HFF-Myc (cell line): ENCODE measurements around the gene SPTBN4.
A peak's percentile ranks its signal among the peaks of the same experiment; 100 is the strongest.
"Not testable (repeated sequence)": the region's sequence is repeated elsewhere in the genome, so short reads cannot be mapped to it uniquely, and the experiment has no call there.

Experiments used
- DNase-seq: peaks from one replicate; pipeline ENCODE4 v3.0.0-alpha.2; 2011; ENCODE audit warnings: low read depth; ENCODE audit errors: extremely low read depth
- H3K4me3 ChIP-seq: replicated peaks from 2 replicates; pipeline ENCODE4 v1.5.1; 2011; ENCODE audit warnings: low read depth, mild to moderate bottlenecking, control low read depth, low read length
- TF ChIP-seq, protein P1 (sequence below): IDR thresholded peaks from 2 replicates; pipeline ENCODE4 v1.5.1; 2012; ENCODE audit warnings: mild to moderate bottlenecking, low read depth, low read length, control low read depth; ENCODE audit errors: missing control alignments

SPTBN4 gene

DNA sequence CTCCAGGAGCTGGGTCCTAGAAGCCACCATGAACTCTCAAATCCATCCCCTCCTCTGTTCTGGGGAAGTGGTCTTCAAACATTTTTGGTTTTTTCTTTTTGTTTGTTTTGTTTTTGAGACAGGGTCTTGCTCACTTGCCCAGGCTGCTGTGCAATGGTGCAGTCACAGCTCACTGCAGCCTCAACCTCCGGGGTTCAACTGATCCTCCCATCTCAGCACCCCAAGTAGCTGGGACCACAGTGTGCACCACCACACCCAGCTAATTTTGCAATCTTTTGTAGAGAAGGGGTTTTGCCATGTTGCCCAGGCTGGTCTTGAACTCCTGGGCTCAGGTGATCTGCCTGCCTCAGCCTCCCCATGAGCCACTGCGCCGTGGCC lies 8.2 kb upstream of the SPTBN4 start:
- no peak overlapping the region for H3K4me3 ChIP-seq
- DNase-seq, result no peak
- TF ChIP-seq, protein P1, sequence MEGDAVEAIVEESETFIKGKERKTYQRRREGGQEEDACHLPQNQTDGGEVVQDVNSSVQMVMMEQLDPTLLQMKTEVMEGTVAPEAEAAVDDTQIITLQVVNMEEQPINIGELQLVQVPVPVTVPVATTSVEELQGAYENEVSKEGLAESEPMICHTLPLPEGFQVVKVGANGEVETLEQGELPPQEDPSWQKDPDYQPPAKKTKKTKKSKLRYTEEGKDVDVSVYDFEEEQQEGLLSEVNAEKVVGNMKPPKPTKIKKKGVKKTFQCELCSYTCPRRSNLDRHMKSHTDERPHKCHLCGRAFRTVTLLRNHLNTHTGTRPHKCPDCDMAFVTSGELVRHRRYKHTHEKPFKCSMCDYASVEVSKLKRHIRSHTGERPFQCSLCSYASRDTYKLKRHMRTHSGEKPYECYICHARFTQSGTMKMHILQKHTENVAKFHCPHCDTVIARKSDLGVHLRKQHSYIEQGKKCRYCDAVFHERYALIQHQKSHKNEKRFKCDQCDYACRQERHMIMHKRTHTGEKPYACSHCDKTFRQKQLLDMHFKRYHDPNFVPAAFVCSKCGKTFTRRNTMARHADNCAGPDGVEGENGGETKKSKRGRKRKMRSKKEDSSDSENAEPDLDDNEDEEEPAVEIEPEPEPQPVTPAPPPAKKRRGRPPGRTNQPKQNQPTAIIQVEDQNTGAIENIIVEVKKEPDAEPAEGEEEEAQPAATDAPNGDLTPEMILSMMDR, result no peak

DNA sequence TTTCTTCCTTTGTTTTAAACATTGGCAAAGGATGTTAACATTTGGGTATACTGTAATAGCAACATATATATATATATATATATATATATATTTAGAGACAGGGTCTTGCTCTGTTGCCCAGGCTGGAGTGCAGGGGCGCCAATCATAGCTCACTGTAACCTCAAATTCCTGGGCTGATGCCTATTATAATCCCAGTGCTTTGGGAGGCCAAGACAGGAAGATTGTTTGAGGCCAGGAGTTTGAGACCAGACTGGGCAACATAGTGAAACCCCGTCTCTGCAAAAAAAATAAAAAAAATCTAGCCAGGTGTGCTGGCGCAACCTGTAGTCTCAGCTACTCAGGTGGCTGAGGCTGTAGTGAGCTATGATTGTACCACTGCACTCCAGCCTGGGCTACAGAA lies 6.6 kb upstream of the SPTBN4 start:
- H3K4me3 ChIP-seq, result no peak overlapping the region
- DNase-seq, result no peak
- TF ChIP-seq, protein P1, result no peak

DNA sequence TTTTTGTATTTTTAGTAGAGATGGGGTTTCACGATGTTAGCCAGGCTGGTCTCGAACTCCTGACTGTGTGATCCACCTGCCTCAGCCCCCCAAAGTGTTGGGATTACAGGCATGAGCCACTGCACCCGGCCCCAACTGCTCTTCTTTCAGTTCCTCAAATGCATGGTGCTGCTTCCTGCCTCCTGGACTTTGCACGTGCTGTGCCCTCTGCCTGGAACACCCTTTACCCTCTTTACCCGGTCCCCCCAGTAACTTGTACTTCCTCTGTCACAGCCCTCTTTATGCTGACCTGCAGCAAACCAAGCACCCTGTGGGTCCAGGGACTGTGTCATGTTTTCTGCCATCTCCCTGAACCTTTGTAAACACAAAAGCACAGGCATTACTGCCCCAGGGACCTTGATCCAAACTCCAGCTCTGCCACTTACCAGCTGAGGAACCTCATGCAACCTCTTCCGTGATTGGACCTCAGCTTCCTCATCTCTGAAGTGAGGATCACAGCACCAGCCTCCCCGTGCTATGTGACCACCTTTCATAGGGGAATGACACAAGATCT lies 5.1 kb upstream of the SPTBN4 start:
- TF ChIP-seq, protein P1, result no peak
- no peak overlapping the region for H3K4me3 ChIP-seq
- no peak for DNase-seq

DNA sequence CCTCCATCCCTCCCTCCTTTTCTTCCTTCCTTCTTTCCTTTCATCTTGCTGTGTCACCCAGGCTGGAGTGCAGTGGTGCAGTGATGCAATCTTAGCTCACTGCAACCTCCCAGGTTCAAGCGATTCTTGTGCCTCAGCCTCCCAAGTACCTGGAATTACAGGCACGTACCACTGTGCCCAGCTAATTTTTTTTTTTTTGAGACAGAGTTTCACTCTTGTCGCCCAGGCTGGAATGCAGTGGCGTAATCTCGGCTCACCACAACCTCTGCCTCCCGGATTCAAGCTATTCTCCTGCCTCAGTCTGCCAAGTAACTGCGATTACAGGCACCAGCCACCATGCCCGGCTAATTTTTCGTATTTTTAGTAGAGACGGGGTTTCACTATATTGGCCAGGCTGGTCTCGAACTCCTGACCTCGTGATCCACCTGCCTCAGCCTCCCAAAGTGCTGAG lies 3.2 kb upstream of the SPTBN4 start:
- not testable (repeated sequence) for H3K4me3 ChIP-seq, DNase-seq

DNA sequence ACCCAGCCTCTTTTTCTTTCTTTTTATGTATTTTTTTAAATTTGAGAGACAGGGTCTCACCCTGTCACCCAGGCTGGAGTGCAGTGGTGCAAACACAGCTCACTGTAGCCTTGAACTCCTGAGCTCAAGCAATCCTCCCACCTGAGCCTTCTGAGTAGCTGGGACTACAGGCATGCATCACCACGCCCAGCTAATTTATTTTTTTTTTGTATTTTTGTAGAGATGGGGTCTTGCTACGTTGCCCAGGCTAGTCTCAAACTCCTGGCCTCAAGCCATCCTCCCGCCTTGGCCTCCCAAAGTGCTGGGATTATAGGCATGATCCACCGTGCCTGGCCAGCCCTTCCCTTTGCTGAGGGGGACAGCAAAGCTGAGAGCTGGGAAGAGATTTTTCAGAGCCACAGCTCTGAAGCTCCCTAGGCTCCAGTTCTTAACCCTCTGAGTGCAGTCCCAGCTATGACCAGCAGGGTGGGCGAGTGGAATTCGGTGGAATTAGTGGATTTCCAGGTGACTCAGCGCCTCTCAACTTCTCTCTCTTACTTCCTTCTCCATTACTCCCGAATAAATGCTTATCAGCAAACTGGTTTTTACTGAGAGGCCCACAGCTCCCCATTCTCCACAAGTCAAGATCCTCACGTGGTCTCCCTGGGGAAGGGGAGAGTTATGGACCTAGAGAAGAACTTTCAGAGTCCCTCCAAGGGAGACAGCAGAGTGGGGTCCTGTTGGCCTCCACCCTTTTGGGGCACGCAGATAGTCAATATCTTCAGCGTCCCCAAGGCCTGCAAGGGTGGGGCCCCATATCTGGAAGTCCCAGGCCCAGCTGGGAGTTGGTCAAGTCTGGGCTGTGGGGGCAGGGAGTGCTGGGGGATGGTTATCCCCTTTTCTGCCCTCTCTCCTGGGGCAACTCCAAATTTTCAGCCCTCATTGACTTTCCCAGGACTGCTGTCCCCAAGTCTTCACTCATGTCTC lies 2.5 kb upstream of the SPTBN4 start:
- DNase-seq, result peak; percentile 87
- peak overlapping the region; percentile 61; the same call in 1 of the 2 replicates for H3K4me3 ChIP-seq
- TF ChIP-seq, protein P1, result peak; percentile 80

DNA sequence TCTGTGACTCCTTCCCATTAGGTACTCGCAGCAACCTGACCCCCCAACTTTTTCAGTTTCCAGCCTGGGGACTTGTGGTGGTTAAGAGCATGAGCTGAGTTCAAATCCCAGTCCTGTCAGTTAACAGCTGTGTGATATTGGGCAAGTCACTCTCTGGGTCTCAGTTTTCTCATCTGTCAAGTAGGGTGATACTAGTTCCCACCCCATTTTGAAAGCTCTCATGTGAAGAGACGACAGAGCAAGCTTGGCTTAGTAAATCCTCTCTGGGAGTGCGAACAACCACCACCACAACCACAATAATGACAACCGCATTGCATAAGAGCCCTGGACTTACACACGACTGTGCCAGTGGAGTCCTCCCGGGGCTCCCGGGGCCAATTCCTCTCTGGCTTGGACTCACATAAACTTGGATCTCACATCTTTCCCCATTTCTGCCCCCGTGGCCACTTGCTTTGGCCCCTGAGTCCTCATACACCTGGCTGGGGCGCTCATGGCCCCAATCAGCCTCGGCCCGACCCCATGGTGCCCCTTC lies 1.7 kb upstream of the SPTBN4 start:
- TF ChIP-seq, protein P1, result no peak
- peak overlapping the region; percentile 61 for H3K4me3 ChIP-seq
- DNase-seq, result no peak

DNA sequence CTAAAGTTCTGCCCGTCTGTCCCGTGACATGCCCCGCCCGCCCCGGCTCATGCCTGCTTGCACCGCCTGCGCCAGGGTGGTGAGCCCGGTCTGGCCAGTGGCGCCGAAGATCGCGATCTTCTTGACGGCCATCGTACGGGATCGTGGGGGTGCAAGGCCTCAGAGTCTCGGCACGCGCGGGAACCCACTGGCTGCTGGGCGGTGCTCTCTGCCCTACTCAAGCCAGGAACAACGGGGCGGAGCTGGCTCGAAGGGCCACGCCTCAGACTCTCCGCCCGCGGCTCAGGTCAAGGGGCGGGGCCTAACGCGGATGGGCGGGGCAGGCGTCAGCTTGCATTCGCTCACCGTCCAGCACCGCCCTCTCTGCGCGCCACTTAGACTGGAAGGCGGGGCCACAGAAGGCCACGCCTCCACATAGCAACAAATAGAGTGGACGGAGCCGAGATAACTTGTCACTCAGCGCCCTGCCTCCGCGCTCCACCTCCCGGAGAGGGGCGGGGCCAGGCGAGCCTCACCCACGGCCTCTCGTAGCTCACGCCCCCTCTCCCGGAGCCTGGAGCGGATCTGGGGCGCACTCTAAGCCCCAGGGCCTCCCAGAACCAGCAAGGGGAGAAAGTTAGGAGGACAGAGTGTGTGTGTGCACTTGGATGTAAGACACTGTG lies 1.1 kb upstream of the SPTBN4 start, which contains the start of gene BLVRB:
TSS of gene BLVRB (minus strand) at position 189 of the 662 bp plus-strand sequence. CDS start at position 132, 57 bp downstream.
- DNase-seq, result peak; percentile 92
- peak within 1 kb of the TSS; percentile 61 for H3K4me3 ChIP-seq
- TF ChIP-seq, protein P1, result no peak
